HCT116 (cell line): ENCODE measurements around the gene ABHD12.

ENCODE experiments used
- EZH2 ChIP-seq: fragments of 200-600 bp; sonication (generic); IDR thresholded peaks from 2 replicates; pipeline ENCODE4 v1.6.1; 2017; ENCODE audit warnings: antibody characterized with exemption, mixed run types
- JUND ChIP-seq: IDR thresholded peaks from 2 replicates; pipeline ENCODE4 v1.6.1; 2012
- POLR2AphosphoS5 ChIP-seq: IDR thresholded peaks from 2 replicates; pipeline ENCODE4 v1.6.1; 2011; ENCODE audit warnings: mild to moderate bottlenecking, low read depth, low read length, moderate library complexity
- YY1 ChIP-seq: IDR thresholded peaks from 2 replicates; pipeline ENCODE4 v1.6.1; 2011; ENCODE audit warnings: low read length, low read depth, moderate library complexity, mild to moderate bottlenecking; ENCODE audit not compliant: insufficient replicate concordance; ENCODE audit errors: extremely low read depth
- TF ChIP-seq, protein P1 (sequence below), 3 experiments: fragments of 200-600 bp in 1 of 3; sonication (generic) in 1 of 3; IDR thresholded peaks in 2 of 3; conservative IDR thresholded peaks in 1 of 3; 2 replicates each; pipeline ENCODE4 v1.5.1; 2012 to 2017; ENCODE audit warnings: low read depth in 2 of 3, low read length in 2 of 3, antibody characterized with exemption in 1 of 3, borderline replicate concordance in 1 of 3, control low read depth in 1 of 3, mild to moderate bottlenecking in 1 of 3, mixed read lengths in 1 of 3, mixed run types in 1 of 3, moderate library complexity in 1 of 3; ENCODE audit not compliant: insufficient read depth in 1 of 3
- TF ChIP-seq, protein P2 (sequence below): IDR thresholded peaks from 2 replicates; pipeline ENCODE4 v1.6.1; 2011; ENCODE audit warnings: mild to moderate bottlenecking, low read length, moderate library complexity; ENCODE audit not compliant: insufficient replicate concordance; ENCODE audit errors: extremely low read depth
- TF ChIP-seq, protein P3 (sequence below): IDR thresholded peaks from 2 replicates; pipeline ENCODE4 v1.6.1; 2012; ENCODE audit warnings: low read depth
- TF ChIP-seq, protein P4 (sequence below): IDR thresholded peaks from 2 replicates; pipeline ENCODE4 v1.6.1; 2012

DNA sequence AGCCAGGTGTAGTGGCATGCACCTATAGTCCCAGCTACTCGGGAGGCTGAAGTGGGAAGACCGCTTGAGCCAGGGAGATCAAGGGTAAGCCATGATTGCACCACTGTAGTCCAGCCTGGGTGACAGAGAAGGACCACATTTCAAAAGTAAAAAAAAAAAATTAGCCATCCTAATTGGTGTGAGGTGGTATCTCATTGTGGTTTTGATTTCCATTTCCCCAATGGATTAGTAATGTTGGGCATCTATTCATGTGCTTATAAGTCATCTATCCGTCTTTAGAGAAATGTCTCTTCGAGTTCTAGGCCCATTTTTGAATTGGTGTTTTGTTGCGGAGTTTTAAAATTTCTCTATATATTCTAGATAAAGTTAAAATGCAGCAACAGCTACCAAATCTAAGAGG is 21.7 kb downstream of the ABHD12 start:
- TF ChIP-seq, protein P1, sequence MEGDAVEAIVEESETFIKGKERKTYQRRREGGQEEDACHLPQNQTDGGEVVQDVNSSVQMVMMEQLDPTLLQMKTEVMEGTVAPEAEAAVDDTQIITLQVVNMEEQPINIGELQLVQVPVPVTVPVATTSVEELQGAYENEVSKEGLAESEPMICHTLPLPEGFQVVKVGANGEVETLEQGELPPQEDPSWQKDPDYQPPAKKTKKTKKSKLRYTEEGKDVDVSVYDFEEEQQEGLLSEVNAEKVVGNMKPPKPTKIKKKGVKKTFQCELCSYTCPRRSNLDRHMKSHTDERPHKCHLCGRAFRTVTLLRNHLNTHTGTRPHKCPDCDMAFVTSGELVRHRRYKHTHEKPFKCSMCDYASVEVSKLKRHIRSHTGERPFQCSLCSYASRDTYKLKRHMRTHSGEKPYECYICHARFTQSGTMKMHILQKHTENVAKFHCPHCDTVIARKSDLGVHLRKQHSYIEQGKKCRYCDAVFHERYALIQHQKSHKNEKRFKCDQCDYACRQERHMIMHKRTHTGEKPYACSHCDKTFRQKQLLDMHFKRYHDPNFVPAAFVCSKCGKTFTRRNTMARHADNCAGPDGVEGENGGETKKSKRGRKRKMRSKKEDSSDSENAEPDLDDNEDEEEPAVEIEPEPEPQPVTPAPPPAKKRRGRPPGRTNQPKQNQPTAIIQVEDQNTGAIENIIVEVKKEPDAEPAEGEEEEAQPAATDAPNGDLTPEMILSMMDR (IDR thresholded peaks at IDR 0.05 in 2 of 3, conservative IDR thresholded peaks at IDR 0.05 in 1 of 3; ENCODE audit: borderline replicate concordance in 1 of 3, insufficient read depth in 1 of 3, low read depth in 2 of 3, low read length in 2 of 3), result no peak
- TF ChIP-seq YY1 (no peak), POLR2AphosphoS5 (no peak), JUND (no peak), EZH2 (no peak)
- TF ChIP-seq, protein P2, sequence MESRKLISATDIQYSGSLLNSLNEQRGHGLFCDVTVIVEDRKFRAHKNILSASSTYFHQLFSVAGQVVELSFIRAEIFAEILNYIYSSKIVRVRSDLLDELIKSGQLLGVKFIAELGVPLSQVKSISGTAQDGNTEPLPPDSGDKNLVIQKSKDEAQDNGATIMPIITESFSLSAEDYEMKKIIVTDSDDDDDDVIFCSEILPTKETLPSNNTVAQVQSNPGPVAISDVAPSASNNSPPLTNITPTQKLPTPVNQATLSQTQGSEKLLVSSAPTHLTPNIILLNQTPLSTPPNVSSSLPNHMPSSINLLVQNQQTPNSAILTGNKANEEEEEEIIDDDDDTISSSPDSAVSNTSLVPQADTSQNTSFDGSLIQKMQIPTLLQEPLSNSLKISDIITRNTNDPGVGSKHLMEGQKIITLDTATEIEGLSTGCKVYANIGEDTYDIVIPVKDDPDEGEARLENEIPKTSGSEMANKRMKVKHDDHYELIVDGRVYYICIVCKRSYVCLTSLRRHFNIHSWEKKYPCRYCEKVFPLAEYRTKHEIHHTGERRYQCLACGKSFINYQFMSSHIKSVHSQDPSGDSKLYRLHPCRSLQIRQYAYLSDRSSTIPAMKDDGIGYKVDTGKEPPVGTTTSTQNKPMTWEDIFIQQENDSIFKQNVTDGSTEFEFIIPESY, result no peak
- TF ChIP-seq, protein P3, sequence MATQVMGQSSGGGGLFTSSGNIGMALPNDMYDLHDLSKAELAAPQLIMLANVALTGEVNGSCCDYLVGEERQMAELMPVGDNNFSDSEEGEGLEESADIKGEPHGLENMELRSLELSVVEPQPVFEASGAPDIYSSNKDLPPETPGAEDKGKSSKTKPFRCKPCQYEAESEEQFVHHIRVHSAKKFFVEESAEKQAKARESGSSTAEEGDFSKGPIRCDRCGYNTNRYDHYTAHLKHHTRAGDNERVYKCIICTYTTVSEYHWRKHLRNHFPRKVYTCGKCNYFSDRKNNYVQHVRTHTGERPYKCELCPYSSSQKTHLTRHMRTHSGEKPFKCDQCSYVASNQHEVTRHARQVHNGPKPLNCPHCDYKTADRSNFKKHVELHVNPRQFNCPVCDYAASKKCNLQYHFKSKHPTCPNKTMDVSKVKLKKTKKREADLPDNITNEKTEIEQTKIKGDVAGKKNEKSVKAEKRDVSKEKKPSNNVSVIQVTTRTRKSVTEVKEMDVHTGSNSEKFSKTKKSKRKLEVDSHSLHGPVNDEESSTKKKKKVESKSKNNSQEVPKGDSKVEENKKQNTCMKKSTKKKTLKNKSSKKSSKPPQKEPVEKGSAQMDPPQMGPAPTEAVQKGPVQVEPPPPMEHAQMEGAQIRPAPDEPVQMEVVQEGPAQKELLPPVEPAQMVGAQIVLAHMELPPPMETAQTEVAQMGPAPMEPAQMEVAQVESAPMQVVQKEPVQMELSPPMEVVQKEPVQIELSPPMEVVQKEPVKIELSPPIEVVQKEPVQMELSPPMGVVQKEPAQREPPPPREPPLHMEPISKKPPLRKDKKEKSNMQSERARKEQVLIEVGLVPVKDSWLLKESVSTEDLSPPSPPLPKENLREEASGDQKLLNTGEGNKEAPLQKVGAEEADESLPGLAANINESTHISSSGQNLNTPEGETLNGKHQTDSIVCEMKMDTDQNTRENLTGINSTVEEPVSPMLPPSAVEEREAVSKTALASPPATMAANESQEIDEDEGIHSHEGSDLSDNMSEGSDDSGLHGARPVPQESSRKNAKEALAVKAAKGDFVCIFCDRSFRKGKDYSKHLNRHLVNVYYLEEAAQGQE, result no peak
- TF ChIP-seq, protein P4, sequence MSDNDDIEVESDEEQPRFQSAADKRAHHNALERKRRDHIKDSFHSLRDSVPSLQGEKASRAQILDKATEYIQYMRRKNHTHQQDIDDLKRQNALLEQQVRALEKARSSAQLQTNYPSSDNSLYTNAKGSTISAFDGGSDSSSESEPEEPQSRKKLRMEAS, result no peak
